Caco-2 (cell line): Measurements from ENCODE around the gene PDZD2. TPM values are rescaled to one million over a fixed set of nuclear protein-coding genes. Genes with fewer than 3 reads are reported as not detected.

Source experiments
- BruUV-seq: library from RNA; stranded (reverse); fragments of 400-500 nt; replicated peaks from 2 replicates; lab custom pipeline; 2021; lab: Mats Ljungman, UMichigan
- CTCF ChIA-PET: fragments of 300-600 bp; sonication (Branson Sonifier 250); formaldehyde crosslinking; loops from one replicate; lab custom pipeline; 2022; ENCODE audit warnings: antibody characterized with exemption; lab: Charles Lee
- POLR2A ChIA-PET: fragments of 300-600 bp; sonication (Branson Sonifier 250); formaldehyde crosslinking; loops from one replicate; lab custom pipeline; 2022; ENCODE audit warnings: antibody characterized with exemption; lab: Charles Lee
- DNase-seq, 2 experiments: peaks; one replicate each; pipeline versions ENCODE4 v3.0.0 to v3.0.0-alpha.2; 2020 to 2022
- H3K27me3 ChIP-seq: replicated peaks from 2 replicates; pipeline ENCODE4 v1.6.0; 2011; ENCODE audit warnings: low read length; ENCODE audit not compliant: control insufficient read depth, insufficient read depth
- H3K36me3 ChIP-seq: 2 replicates; pipeline ENCODE4 v1.5.1; 2011; ENCODE audit warnings: low read length; ENCODE audit not compliant: control insufficient read depth, insufficient read depth
- H3K4me1 ChIP-seq: fragments of 250-450 bp; sonication (Bioruptor Pico); 2 replicates; pipeline ENCODE4 v1.5.1; 2020; ENCODE audit warnings: mild to moderate bottlenecking
- H3K4me3 ChIP-seq: 2 replicates; pipeline ENCODE4 v1.5.1; 2011; ENCODE audit warnings: low read depth, mild to moderate bottlenecking, control low read depth, low read length
- H3K9me3 ChIP-seq: fragments of 250-450 bp; sonication (Bioruptor Pico); 2 replicates; pipeline ENCODE4 v1.5.1; 2020; ENCODE audit warnings: mild to moderate bottlenecking, moderate library complexity
- H3K27ac Mint-ChIP-seq: one replicate; pipeline ENCODE4 v1.8.0; 2022; ENCODE audit warnings: mixed read lengths; ENCODE audit not compliant: unreplicated experiment
- H3K27me3 Mint-ChIP-seq: one replicate; pipeline ENCODE4 v1.8.0; 2022; ENCODE audit warnings: mixed read lengths; ENCODE audit not compliant: insufficient read depth, unreplicated experiment
- H3K36me3 Mint-ChIP-seq: one replicate; pipeline ENCODE4 v1.8.0; 2022; ENCODE audit warnings: mild to moderate bottlenecking, mixed read lengths; ENCODE audit not compliant: insufficient read depth, unreplicated experiment
- H3K4me1 Mint-ChIP-seq: one replicate; pipeline ENCODE4 v1.8.0; 2022; ENCODE audit warnings: low read depth, mixed read lengths; ENCODE audit not compliant: unreplicated experiment
- H3K4me3 Mint-ChIP-seq: one replicate; pipeline ENCODE4 v1.8.0; 2022; ENCODE audit warnings: mild to moderate bottlenecking, moderate library complexity, mixed read lengths; ENCODE audit not compliant: unreplicated experiment
- H3K9me3 Mint-ChIP-seq: one replicate; pipeline ENCODE4 v1.8.0; 2022; ENCODE audit warnings: mixed read lengths; ENCODE audit not compliant: unreplicated experiment
- intact Hi-C: fragments of 100-400 bp; cut with micrococcal nuclease; formaldehyde crosslinking; loops from one replicate; pipeline ENCODE4 v1.10.0; 2022; ENCODE audit not compliant: unreplicated experiment
- total RNA-seq: library from RNA; stranded (reverse); gene quantifications from 2 replicates; pipeline ENCODE4 v1.2.3, GENCODE V29; 2022
- TF ChIP-seq, protein P1 (sequence below), 2 experiments: fragments of 200-600 bp in 1 of 2; IDR thresholded peaks; 1 replicate in 1 of 2; 2 replicates in 1 of 2; pipeline versions ENCODE4 v1.5.1 to v1.8.0; 2011 to 2022; ENCODE audit warnings: antibody characterized with exemption in 1 of 2, control low read depth in 1 of 2, inconsistent platforms in 1 of 2, low read depth in 1 of 2, low read length in 1 of 2, mild to moderate bottlenecking in 1 of 2, moderate library complexity in 1 of 2; ENCODE audit not compliant: insufficient read depth in 1 of 2, severe bottlenecking in 1 of 2, unreplicated experiment in 1 of 2

The PDZD2 gene
- total RNA-seq, 1 experiment from 2014 or later = 0.16 TPM

DNA sequence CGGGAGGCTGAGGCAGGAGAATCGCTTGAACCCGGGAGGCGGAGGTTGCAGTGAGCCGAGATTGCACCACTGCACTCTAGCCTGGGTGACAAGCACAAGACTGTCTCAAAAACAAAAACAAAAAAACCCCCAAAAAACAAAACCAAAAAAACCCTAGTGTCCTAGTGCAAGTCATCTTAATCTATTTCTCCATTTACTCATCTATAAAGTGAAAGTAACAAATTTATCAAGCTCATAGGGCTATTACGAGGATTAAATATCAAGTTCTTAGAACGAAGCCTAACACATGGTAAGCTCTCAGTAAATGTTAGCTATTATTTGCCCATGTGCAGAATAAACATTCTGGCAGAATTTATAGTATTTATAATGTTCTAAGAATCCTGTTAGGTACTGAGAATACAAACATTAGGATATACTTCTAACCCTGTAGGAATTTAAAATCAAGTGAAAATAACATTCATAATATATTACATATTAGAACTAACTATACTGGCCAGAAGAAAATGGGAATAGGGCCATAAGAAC, 490.2 kb downstream of the PDZD2 start:
- no peak overlapping the region for H3K27ac Mint-ChIP-seq
- DNase-seq = no peak
- CTCF ChIA-PET = no interaction called here
- H3K4me3 ChIP-seq = no peak overlapping the region
- no peaks in the 10 kb centered on the region for H3K4me1 ChIP-seq
- no peaks in the 10 kb centered on the region for H3K27me3 Mint-ChIP-seq
- no TSS peak for BruUV-seq
- intact Hi-C loops = no loop called here
- H3K4me3 Mint-ChIP-seq = no peak overlapping the region
- H3K4me1 Mint-ChIP-seq = peaks cover under 1% of the 10 kb centered on the region
- H3K27me3 ChIP-seq = no peaks in the 10 kb centered on the region
- H3K9me3 Mint-ChIP-seq = no peaks in the 10 kb centered on the region
- peaks cover 80% of the 10 kb centered on the region for H3K36me3 Mint-ChIP-seq
- POLR2A ChIA-PET = no interaction called here
- no peaks in the 10 kb centered on the region for H3K9me3 ChIP-seq
- peaks cover 5% of the 10 kb centered on the region for H3K36me3 ChIP-seq
- TF ChIP-seq, protein P1, sequence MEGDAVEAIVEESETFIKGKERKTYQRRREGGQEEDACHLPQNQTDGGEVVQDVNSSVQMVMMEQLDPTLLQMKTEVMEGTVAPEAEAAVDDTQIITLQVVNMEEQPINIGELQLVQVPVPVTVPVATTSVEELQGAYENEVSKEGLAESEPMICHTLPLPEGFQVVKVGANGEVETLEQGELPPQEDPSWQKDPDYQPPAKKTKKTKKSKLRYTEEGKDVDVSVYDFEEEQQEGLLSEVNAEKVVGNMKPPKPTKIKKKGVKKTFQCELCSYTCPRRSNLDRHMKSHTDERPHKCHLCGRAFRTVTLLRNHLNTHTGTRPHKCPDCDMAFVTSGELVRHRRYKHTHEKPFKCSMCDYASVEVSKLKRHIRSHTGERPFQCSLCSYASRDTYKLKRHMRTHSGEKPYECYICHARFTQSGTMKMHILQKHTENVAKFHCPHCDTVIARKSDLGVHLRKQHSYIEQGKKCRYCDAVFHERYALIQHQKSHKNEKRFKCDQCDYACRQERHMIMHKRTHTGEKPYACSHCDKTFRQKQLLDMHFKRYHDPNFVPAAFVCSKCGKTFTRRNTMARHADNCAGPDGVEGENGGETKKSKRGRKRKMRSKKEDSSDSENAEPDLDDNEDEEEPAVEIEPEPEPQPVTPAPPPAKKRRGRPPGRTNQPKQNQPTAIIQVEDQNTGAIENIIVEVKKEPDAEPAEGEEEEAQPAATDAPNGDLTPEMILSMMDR (IDR thresholded peaks at IDR 0.05; ENCODE audit: insufficient read depth in 1 of 2, low read depth in 1 of 2, low read length in 1 of 2, severe bottlenecking in 1 of 2, unreplicated experiment in 1 of 2) = no peak

DNA sequence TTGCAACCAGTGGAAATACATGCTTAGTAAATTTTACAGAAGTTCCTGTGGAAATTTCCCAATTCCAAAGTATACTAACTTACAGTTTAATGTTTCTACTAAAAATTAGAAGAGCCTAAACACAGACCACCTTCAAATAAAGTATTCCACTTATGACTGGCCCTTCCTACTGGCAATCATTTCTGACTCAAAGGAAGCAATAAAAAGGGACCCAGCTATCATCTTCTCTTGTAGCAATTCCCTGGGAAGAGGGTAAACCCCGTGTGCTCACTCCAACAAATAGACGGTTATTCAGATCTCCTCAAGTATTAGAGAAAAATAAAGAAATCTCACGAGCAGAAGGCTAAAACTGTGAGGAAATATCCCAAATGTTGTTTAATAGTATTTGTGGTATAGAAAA, 491.9 kb downstream of the PDZD2 start:
- Histone ChIP-seq H3K4me1 (no peaks in the 10 kb centered on the region), H3K27me3 (no peaks in the 10 kb centered on the region), H3K4me3 (no peak overlapping the region), H3K9me3 (no peaks in the 10 kb centered on the region), H3K36me3 (peaks cover 7% of the 10 kb centered on the region)
- H3K36me3 Mint-ChIP-seq = peaks cover 84% of the 10 kb centered on the region
- BruUV-seq = no TSS peak
- ChIA-PET POLR2A (no interaction called here), CTCF (no interaction called here)
- intact Hi-C loops = no loop called here
- TF ChIP-seq, protein P1 (IDR thresholded peaks at IDR 0.05; ENCODE audit: insufficient read depth in 1 of 2, low read depth in 1 of 2, low read length in 1 of 2, severe bottlenecking in 1 of 2, unreplicated experiment in 1 of 2) = no peak
- no peak overlapping the region for H3K4me3 Mint-ChIP-seq
- H3K4me1 Mint-ChIP-seq = no peaks in the 10 kb centered on the region
- H3K27ac Mint-ChIP-seq = no peak overlapping the region
- no peaks in the 10 kb centered on the region for H3K9me3 Mint-ChIP-seq
- no peaks in the 10 kb centered on the region for H3K27me3 Mint-ChIP-seq
- DNase-seq = no peak

- H3K4me3 Mint-ChIP-seq = no peak overlapping the region
These were observed 492.7 kb downstream of the PDZD2 start for GRCh38 chr5:32131604-32132003.

More at GRCh38 chr5:32131604-32132003, 492.7 kb downstream of the PDZD2 start:
- intact Hi-C loops = no loop called here
- Histone ChIP-seq H3K4me1 (no peaks in the 10 kb centered on the region), H3K36me3 (peaks cover 5% of the 10 kb centered on the region; the same call in 1 of the 2 replicates), H3K9me3 (no peaks in the 10 kb centered on the region), H3K27me3 (no peaks in the 10 kb centered on the region), H3K4me3 (no peak overlapping the region)
- H3K9me3 Mint-ChIP-seq = no peaks in the 10 kb centered on the region
- DNase-seq = no peak
- TF ChIP-seq, protein P1 (IDR thresholded peaks at IDR 0.05; ENCODE audit: insufficient read depth in 1 of 2, low read depth in 1 of 2, low read length in 1 of 2, severe bottlenecking in 1 of 2, unreplicated experiment in 1 of 2) = no peak
- no TSS peak for BruUV-seq
- peaks cover 84% of the 10 kb centered on the region for H3K36me3 Mint-ChIP-seq
- no peaks in the 10 kb centered on the region for H3K4me1 Mint-ChIP-seq
- POLR2A ChIA-PET = no interaction called here
- CTCF ChIA-PET = no interaction called here
- no peaks in the 10 kb centered on the region for H3K27me3 Mint-ChIP-seq
- no peak overlapping the region for H3K27ac Mint-ChIP-seq
